ENCODE measurements around the gene CACNA2D4.
A peak's percentile ranks its signal among the peaks of the same experiment; 100 is the strongest.
"Not testable (repeated sequence)": the region's sequence is repeated elsewhere in the genome, so short reads cannot be mapped to it uniquely, and the experiment has no call there.

CACNA2D4 gene

GRCh38 chr12:1947081-1947480, 28.6 kb upstream of the CACNA2D4 start:
- no peaks in the 10 kb centered on the region for H3K27me3 ChIP-seq (ENCODE audit: insufficient read depth, low read depth)
- H3K4me1 ChIP-seq (ENCODE audit: low read depth, poor library complexity, severe bottlenecking): no peaks in the 10 kb centered on the region
- H3K36me3 ChIP-seq (ENCODE audit: insufficient read depth): no peaks in the 10 kb centered on the region
- no peak for TF ChIP-seq CTCF (conservative IDR thresholded peaks at IDR 0.05; ENCODE audit: low read depth, low read length)
- no peak overlapping the region for H3K4me2 ChIP-seq
- H3K4me3 ChIP-seq (IDR thresholded peaks at IDR 0.05; ENCODE audit: insufficient read depth, low read depth, low read length): no peak overlapping the region
- H3K27ac ChIP-seq: no peak overlapping the region
- no peak overlapping the region for H2AFZ ChIP-seq (ENCODE audit: low read depth)
- H4K20me1 ChIP-seq (ENCODE audit: insufficient read depth): no peaks in the 10 kb centered on the region
- H3K79me2 ChIP-seq (ENCODE audit: insufficient read depth, low read depth): no peaks in the 10 kb centered on the region
- H3K9ac ChIP-seq: no peak overlapping the region

GRCh38 chr12:1946296-1946695, 27.8 kb upstream of the CACNA2D4 start:
- H3K4me2 ChIP-seq: no peak overlapping the region
- H2AFZ ChIP-seq (ENCODE audit: low read depth): no peak overlapping the region
- H3K27me3 ChIP-seq (ENCODE audit: insufficient read depth, low read depth): no peaks in the 10 kb centered on the region
- no peak overlapping the region for H3K9ac ChIP-seq
- H4K20me1 ChIP-seq (ENCODE audit: insufficient read depth): no peaks in the 10 kb centered on the region
- no peak overlapping the region for H3K4me3 ChIP-seq (IDR thresholded peaks at IDR 0.05; ENCODE audit: insufficient read depth, low read depth, low read length)
- no peak for TF ChIP-seq CTCF (conservative IDR thresholded peaks at IDR 0.05; ENCODE audit: low read depth, low read length)
- H3K79me2 ChIP-seq (ENCODE audit: insufficient read depth, low read depth): no peaks in the 10 kb centered on the region
- no peaks in the 10 kb centered on the region for H3K4me1 ChIP-seq (ENCODE audit: low read depth, poor library complexity, severe bottlenecking)
- no peak overlapping the region for H3K27ac ChIP-seq
- H3K36me3 ChIP-seq (ENCODE audit: insufficient read depth): no peaks in the 10 kb centered on the region

- not testable (repeated sequence) for H4K20me1 ChIP-seq (ENCODE audit: insufficient read depth); H3K4me3 ChIP-seq (IDR thresholded peaks at IDR 0.05; ENCODE audit: insufficient read depth, low read depth, low read length); H3K36me3 ChIP-seq (ENCODE audit: insufficient read depth)
Observed at GRCh38 chr12:1945502-1945901, 27.1 kb upstream of the CACNA2D4 start.

GRCh38 chr12:1939801-1940607, 21.6 kb upstream of the CACNA2D4 start:
- TF ChIP-seq CTCF (conservative IDR thresholded peaks at IDR 0.05; ENCODE audit: low read depth, low read length): peak; percentile 93
- no peaks in the 10 kb centered on the region for H4K20me1 ChIP-seq (ENCODE audit: insufficient read depth)
- H2AFZ ChIP-seq (ENCODE audit: low read depth): no peak overlapping the region
- no peaks in the 10 kb centered on the region for H3K4me1 ChIP-seq (ENCODE audit: low read depth, poor library complexity, severe bottlenecking)
- no peak overlapping the region for H3K4me3 ChIP-seq (IDR thresholded peaks at IDR 0.05; ENCODE audit: insufficient read depth, low read depth, low read length)
- H3K4me2 ChIP-seq: no peak overlapping the region
- H3K36me3 ChIP-seq (ENCODE audit: insufficient read depth): no peaks in the 10 kb centered on the region
- no peaks in the 10 kb centered on the region for H3K79me2 ChIP-seq (ENCODE audit: insufficient read depth, low read depth)
- no peak overlapping the region for H3K9ac ChIP-seq
- H3K27ac ChIP-seq: no peak overlapping the region
- H3K27me3 ChIP-seq (ENCODE audit: insufficient read depth, low read depth): no peaks in the 10 kb centered on the region

More at GRCh38 chr12:1945502-1945901, 27.1 kb upstream of the CACNA2D4 start:
- H3K4me2 ChIP-seq; H3K27ac ChIP-seq; H3K4me1 ChIP-seq (ENCODE audit: low read depth, poor library complexity, severe bottlenecking); H3K27me3 ChIP-seq (ENCODE audit: insufficient read depth, low read depth); H2AFZ ChIP-seq (ENCODE audit: low read depth); H3K9ac ChIP-seq; H3K79me2 ChIP-seq (ENCODE audit: insufficient read depth, low read depth): not testable (repeated sequence)

GRCh38 chr12:1939331-1939730, 20.9 kb upstream of the CACNA2D4 start:
- Histone ChIP-seq H4K20me1 (ENCODE audit: insufficient read depth) (no peaks in the 10 kb centered on the region), H3K36me3 (ENCODE audit: insufficient read depth) (no peaks in the 10 kb centered on the region), H2AFZ (ENCODE audit: low read depth) (no peak overlapping the region), H3K4me2 (no peak overlapping the region), H3K4me3 (IDR thresholded peaks at IDR 0.05; ENCODE audit: insufficient read depth, low read depth, low read length) (no peak overlapping the region), H3K4me1 (ENCODE audit: low read depth, poor library complexity, severe bottlenecking) (no peaks in the 10 kb centered on the region), H3K27ac (no peak overlapping the region), H3K27me3 (ENCODE audit: insufficient read depth, low read depth) (no peaks in the 10 kb centered on the region), H3K9ac (no peak overlapping the region), H3K79me2 (ENCODE audit: insufficient read depth, low read depth) (no peaks in the 10 kb centered on the region)
- TF ChIP-seq CTCF (conservative IDR thresholded peaks at IDR 0.05; ENCODE audit: low read depth, low read length): no peak

All from KMS-11 (cell line).